Astrocyte (in vitro differentiated cells and primary cell): ENCODE data around the gene INO80. TPM values are rescaled to one million over a fixed set of nuclear protein-coding genes. Genes with fewer than 3 reads are reported as not detected.
A peak's percentile ranks its signal among the peaks of the same experiment; 100 is the strongest.

Experiments
- DNase-seq: peaks from one replicate; pipeline ENCODE4 v3.0.0-alpha.2; 2010; ENCODE audit warnings: low read depth
- FAIRE-seq: peaks from 2 replicates; lab custom pipeline; 2011; peaks lifted over from hg19 to GRCh38; lab: Jason Lieb, UNC
- H2AFZ ChIP-seq: 2 replicates; pipeline ENCODE4 v1.6.0; 2012; ENCODE audit warnings: low read depth, low read length, inconsistent platforms
- H3K27ac ChIP-seq: 2 replicates; pipeline ENCODE4 v1.5.1; 2011; ENCODE audit warnings: low read depth, low read length, inconsistent platforms
- H3K27me3 ChIP-seq: 2 replicates; pipeline ENCODE4 v1.6.0; 2011; ENCODE audit warnings: low read length, inconsistent platforms; ENCODE audit not compliant: insufficient read depth
- H3K36me3 ChIP-seq: 2 replicates; pipeline ENCODE4 v1.5.1; 2011; ENCODE audit warnings: low read length, inconsistent platforms; ENCODE audit not compliant: insufficient read depth
- H3K4me1 ChIP-seq: 2 replicates; pipeline ENCODE4 v1.5.1; 2011; ENCODE audit warnings: low read length, inconsistent platforms; ENCODE audit not compliant: insufficient read depth
- H3K4me2 ChIP-seq: 2 replicates; pipeline ENCODE4 v1.6.0; 2012; ENCODE audit warnings: low read length, inconsistent platforms
- H3K4me3 ChIP-seq: 2 replicates; pipeline ENCODE4 v1.5.1; 2011; ENCODE audit warnings: low read depth, mild to moderate bottlenecking, low read length, inconsistent platforms; ENCODE audit not compliant: insufficient read depth
- H3K79me2 ChIP-seq: 2 replicates; pipeline ENCODE4 v1.6.0; 2012; ENCODE audit warnings: mild to moderate bottlenecking, low read length, inconsistent platforms; ENCODE audit not compliant: insufficient read depth
- H3K9ac ChIP-seq: 2 replicates; pipeline ENCODE4 v1.6.0; 2012; ENCODE audit warnings: mild to moderate bottlenecking, low read length, inconsistent platforms
- H3K9me3 ChIP-seq: 2 replicates; pipeline ENCODE4 v1.5.1; 2012; ENCODE audit warnings: low read depth, mild to moderate bottlenecking, low read length, inconsistent platforms; ENCODE audit not compliant: insufficient read depth
- H4K20me1 ChIP-seq: 2 replicates; pipeline ENCODE4 v1.6.0; 2012; ENCODE audit warnings: low read length, inconsistent platforms; ENCODE audit not compliant: insufficient read depth
- H3K27ac Mint-ChIP-seq: one replicate; pipeline ENCODE4 v1.8.0; 2021; ENCODE audit warnings: mild to moderate bottlenecking, mixed read lengths; ENCODE audit not compliant: unreplicated experiment
- H3K27me3 Mint-ChIP-seq: one replicate; pipeline ENCODE4 v1.8.0; 2021; ENCODE audit warnings: low read depth, mixed read lengths; ENCODE audit not compliant: unreplicated experiment
- H3K36me3 Mint-ChIP-seq: one replicate; pipeline ENCODE4 v1.8.0; 2021; ENCODE audit warnings: low read depth, mixed read lengths; ENCODE audit not compliant: unreplicated experiment
- H3K4me1 Mint-ChIP-seq: one replicate; pipeline ENCODE4 v1.8.0; 2021; ENCODE audit warnings: low read depth, mixed read lengths; ENCODE audit not compliant: unreplicated experiment
- H3K4me3 Mint-ChIP-seq: one replicate; pipeline ENCODE4 v1.8.0; 2021; ENCODE audit warnings: mild to moderate bottlenecking, moderate library complexity, mixed read lengths; ENCODE audit not compliant: unreplicated experiment
- H3K9me3 Mint-ChIP-seq: one replicate; pipeline ENCODE4 v1.8.0; 2021; ENCODE audit warnings: mild to moderate bottlenecking, mixed read lengths; ENCODE audit not compliant: unreplicated experiment
- CTCF ChIP-seq: IDR thresholded peaks from 2 replicates; pipeline ENCODE4 v1.5.1; 2011; ENCODE audit warnings: low read depth, mild to moderate bottlenecking, inconsistent platforms, low read length, moderate library complexity; ENCODE audit not compliant: insufficient read depth
- EZH2 ChIP-seq: IDR thresholded peaks from 2 replicates; pipeline ENCODE4 v1.6.1; 2012; ENCODE audit warnings: mild to moderate bottlenecking, low read length, inconsistent platforms; ENCODE audit not compliant: insufficient read depth
- total RNA-seq: library from RNA; stranded (reverse); gene quantifications from 2 replicates; pipeline ENCODE4 v1.2.1, GENCODE V29; 2021

The INO80 gene
- total RNA-seq, 1 donor from 2014 or later: 17.3 TPM

DNA sequence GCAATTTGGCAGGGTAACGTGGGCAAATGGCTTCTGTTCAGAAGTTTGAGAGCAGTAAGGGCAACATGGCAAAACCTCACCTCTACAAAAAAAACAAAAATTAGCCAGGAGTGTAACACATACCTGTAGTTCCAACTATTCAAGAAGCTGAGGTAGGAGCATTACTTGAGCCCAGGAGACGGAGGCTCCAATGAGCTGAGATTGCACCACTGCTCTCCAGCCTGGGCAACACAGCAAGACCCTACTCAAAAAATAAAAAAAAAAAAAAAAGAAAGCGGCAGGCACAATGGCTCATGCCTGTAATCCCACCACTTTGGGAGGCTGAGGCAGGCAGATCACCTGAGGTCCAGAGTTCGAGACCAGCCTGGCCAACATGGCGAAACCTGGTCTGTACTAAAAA, 5.9 kb upstream of the INO80 start:
- Histone ChIP-seq H4K20me1 (no peaks in the 10 kb centered on the region), H3K4me3 (no peak overlapping the region), H3K27me3 (peaks cover 2% of the 10 kb centered on the region), H3K4me2 (no peak overlapping the region), H3K27ac (no peak overlapping the region), H3K4me1 (peaks cover under 1% of the 10 kb centered on the region), H2AFZ (no peak overlapping the region), H3K79me2 (no peaks in the 10 kb centered on the region), H3K36me3 (no peaks in the 10 kb centered on the region), H3K9me3 (no peaks in the 10 kb centered on the region), H3K9ac (no peak overlapping the region)
- no peak overlapping the region for H3K27ac Mint-ChIP-seq
- H3K36me3 Mint-ChIP-seq: no peaks in the 10 kb centered on the region
- no peaks in the 10 kb centered on the region for H3K4me1 Mint-ChIP-seq
- FAIRE-seq (no peak), DNase-seq (no peak)
- H3K4me3 Mint-ChIP-seq: no peak overlapping the region
- H3K27me3 Mint-ChIP-seq: no peaks in the 10 kb centered on the region
- no peaks in the 10 kb centered on the region for H3K9me3 Mint-ChIP-seq
- TF ChIP-seq CTCF (no peak), EZH2 (no peak)

GRCh38 chr15:41116962-41117252, 827 bp upstream of the INO80 start:
- peaks cover 2% of the 10 kb centered on the region for H3K27me3 ChIP-seq
- peaks cover 5% of the 10 kb centered on the region for H3K4me1 ChIP-seq
- peak overlapping the region; percentile 100 for H3K27ac ChIP-seq
- H3K79me2 ChIP-seq: peaks cover 42% of the 10 kb centered on the region
- peak overlapping the region; percentile 85 for H3K4me2 ChIP-seq
- H3K9ac ChIP-seq: peak overlapping the region; percentile 100
- peak overlapping the region; percentile 94 for H3K27ac Mint-ChIP-seq
- H4K20me1 ChIP-seq: peaks cover 17% of the 10 kb centered on the region
- no peak for DNase-seq
- peak overlapping the region; percentile 90 for H2AFZ ChIP-seq
- no peaks in the 10 kb centered on the region for H3K9me3 ChIP-seq
- H3K36me3 Mint-ChIP-seq: no peaks in the 10 kb centered on the region
- H3K36me3 ChIP-seq: peaks cover 2% of the 10 kb centered on the region
- H3K4me1 Mint-ChIP-seq: no peaks in the 10 kb centered on the region
- peak overlapping the region; percentile 77 for H3K4me3 ChIP-seq
- FAIRE-seq: no peak
- H3K4me3 Mint-ChIP-seq: peak overlapping the region; percentile 86
- H3K27me3 Mint-ChIP-seq: no peaks in the 10 kb centered on the region
- H3K9me3 Mint-ChIP-seq: no peaks in the 10 kb centered on the region
- TF ChIP-seq EZH2 (no peak), CTCF (no peak)

DNA sequence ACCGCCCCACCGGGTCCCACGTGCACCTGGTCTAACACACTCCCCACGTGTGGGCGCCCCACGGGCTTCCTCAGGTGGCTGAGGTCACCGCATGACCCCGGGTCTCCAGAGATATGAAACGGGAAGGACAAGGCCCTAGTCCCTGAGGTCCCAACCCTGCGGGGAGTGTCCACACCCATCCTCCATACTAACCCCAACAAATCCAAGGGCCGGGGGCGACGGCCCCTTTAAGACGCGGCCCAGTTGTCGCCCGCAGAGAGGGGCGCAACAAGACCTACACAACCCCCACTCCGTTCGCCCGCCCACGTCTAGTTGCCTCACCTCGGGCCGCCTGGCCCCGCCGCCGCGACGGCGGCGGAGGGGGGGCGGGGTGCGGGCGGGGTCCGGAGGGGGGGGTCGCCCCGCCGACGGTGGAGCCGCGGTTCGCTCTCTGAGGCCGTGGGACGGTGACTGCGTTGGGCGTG, 396 bp downstream of the INO80 start:
- peak; percentile 29 for DNase-seq
- FAIRE-seq: no peak
- Histone ChIP-seq H3K9me3 (no peaks in the 10 kb centered on the region), H3K4me1 (peaks cover 5% of the 10 kb centered on the region), H3K9ac (peak overlapping the region; percentile 100), H3K79me2 (peaks cover 54% of the 10 kb centered on the region), H3K4me3 (peak overlapping the region; percentile 77), H3K36me3 (peaks cover 2% of the 10 kb centered on the region), H2AFZ (peak overlapping the region; percentile 90), H3K4me2 (peak overlapping the region; percentile 85), H4K20me1 (peaks cover 19% of the 10 kb centered on the region), H3K27me3 (peaks cover 2% of the 10 kb centered on the region), H3K27ac (peak overlapping the region; percentile 100)
- no peak for TF ChIP-seq EZH2
- no peak for TF ChIP-seq CTCF
- Mint-ChIP-seq H3K9me3 (no peaks in the 10 kb centered on the region), H3K27me3 (no peaks in the 10 kb centered on the region), H3K36me3 (no peaks in the 10 kb centered on the region), H3K4me1 (no peaks in the 10 kb centered on the region), H3K27ac (peak overlapping the region; percentile 75), H3K4me3 (peak overlapping the region; percentile 90)
